DOHH2 (cell line): Measurements from ENCODE around the gene CARD8.

Experiments used
- EZH2phosphoT487 ChIP-seq: fragments of 200-600 bp; sonication (generic); IDR thresholded peaks from 2 replicates; pipeline ENCODE4 v1.6.1; 2017; ENCODE audit warnings: borderline replicate concordance, mild to moderate bottlenecking, antibody characterized with exemption, low read length, moderate library complexity, mixed read lengths
- TF ChIP-seq, protein P1 (sequence below): fragments of 200-600 bp; sonication (generic); IDR thresholded peaks from one replicate; pipeline ENCODE4 v1.5.1; 2014; ENCODE audit warnings: antibody characterized with exemption, mild to moderate bottlenecking, low read depth, low read length; ENCODE audit not compliant: poor library complexity, severe bottlenecking

DNA sequence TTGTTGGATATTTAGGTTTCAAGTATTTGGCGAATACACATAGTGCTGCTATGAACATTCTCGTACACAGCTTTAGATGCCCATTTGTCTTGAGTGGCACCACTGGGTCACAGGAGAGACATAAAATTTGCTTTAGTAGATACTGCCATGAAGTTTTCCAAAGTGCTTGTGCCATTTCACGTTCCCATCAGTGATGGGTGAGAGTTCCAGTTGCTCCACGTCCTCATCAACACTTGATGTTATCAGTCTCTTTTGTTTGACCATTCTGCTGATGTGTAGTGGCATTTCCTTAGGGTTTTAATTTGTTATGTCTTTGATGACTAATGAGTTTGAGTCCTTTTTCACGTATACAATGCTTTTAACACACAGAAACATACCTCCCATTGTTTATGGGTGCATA is 74.2 kb downstream of the CARD8 start:
- TF ChIP-seq, protein P1, sequence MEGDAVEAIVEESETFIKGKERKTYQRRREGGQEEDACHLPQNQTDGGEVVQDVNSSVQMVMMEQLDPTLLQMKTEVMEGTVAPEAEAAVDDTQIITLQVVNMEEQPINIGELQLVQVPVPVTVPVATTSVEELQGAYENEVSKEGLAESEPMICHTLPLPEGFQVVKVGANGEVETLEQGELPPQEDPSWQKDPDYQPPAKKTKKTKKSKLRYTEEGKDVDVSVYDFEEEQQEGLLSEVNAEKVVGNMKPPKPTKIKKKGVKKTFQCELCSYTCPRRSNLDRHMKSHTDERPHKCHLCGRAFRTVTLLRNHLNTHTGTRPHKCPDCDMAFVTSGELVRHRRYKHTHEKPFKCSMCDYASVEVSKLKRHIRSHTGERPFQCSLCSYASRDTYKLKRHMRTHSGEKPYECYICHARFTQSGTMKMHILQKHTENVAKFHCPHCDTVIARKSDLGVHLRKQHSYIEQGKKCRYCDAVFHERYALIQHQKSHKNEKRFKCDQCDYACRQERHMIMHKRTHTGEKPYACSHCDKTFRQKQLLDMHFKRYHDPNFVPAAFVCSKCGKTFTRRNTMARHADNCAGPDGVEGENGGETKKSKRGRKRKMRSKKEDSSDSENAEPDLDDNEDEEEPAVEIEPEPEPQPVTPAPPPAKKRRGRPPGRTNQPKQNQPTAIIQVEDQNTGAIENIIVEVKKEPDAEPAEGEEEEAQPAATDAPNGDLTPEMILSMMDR = no peak
- no peak for TF ChIP-seq EZH2phosphoT487
